ENCODE measurements around the gene FANCC. TPM values are rescaled to one million over a fixed set of nuclear protein-coding genes. Genes with fewer than 3 reads are reported as not detected.

The FANCC gene
- total and polyA plus RNA-seq, 2 of the 8 experiments (the other 6 are each of a cell fraction or from before 2014, with no cell fraction given) = 7.8 to 15.2 TPM

DNA sequence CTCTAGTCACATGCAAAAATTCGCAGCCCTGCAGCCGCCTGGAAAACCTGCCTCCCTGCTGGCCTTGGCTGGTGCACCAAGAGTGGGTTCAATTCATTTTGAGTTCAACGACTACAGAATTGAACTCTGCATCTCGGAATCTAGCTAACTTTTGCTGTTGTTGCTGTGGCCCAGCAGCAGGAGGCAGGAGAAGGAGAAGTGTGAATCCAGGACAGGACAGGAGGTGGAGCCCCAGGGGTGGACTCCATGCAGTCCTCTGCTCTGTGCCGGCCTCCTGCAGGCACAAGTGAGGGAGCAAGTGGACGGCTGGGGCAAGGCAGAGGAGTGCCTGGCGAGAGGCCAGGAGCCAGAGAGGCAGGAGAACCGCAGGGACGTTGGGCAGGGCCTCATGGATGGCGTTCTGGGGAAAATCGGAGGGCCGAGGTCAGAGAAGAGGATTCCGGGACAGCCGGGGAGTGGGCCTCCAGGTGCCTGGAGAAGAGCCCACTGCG, 214.2 kb downstream of the FANCC start:
- no peak overlapping the region for H2BK15ac ChIP-seq (ENCODE audit: low read length)
- no peak overlapping the region for H2BK120ac ChIP-seq (replicated peaks; ENCODE audit: low read depth, low read length)
- FAIRE-seq (no peak), DNase-seq (ENCODE audit: low read depth in 1 of 2, low spot score in 2 of 2) (no peak)
- H3K79me1 ChIP-seq (ENCODE audit: low read depth, low read length) = no peaks in the 10 kb centered on the region
- no peaks in the 10 kb centered on the region for H3K27me3 ChIP-seq (replicated peaks in 1 of 4; ENCODE audit: control insufficient read depth in 3 of 4, extremely low read depth in 1 of 4, insufficient read depth in 3 of 4, low read length in 3 of 4)
- H3K9me3 ChIP-seq (ENCODE audit: insufficient read depth in 2 of 2, low read depth in 1 of 2, low read length in 1 of 2) = no peaks in the 10 kb centered on the region
- H3K23ac ChIP-seq (ENCODE audit: insufficient read length) = no peak overlapping the region
- H3K23me2 ChIP-seq (ENCODE audit: low read depth, low read length) = peaks cover 2% of the 10 kb centered on the region; the same call in 1 of the 2 replicates
- 85% methylated on average over 15 of the region's 15 CpGs; no CpG with 5 or more reads in 1 of the 2 experiments for WGBS, 2 experiments (ENCODE audit: extremely low coverage in 1 of 2, insufficient coverage in 1 of 2, insufficient read length in 1 of 2, insufficient replicate concordance in 2 of 2, low coverage in 1 of 2, low lambda C conversion rate in 2 of 2, missing lambda C conversion rate in 1 of 2)
- H2BK5ac ChIP-seq (ENCODE audit: low read depth, low read length) = no peak overlapping the region
- no peak overlapping the region for H3K14ac ChIP-seq (ENCODE audit: insufficient read length)
- H4K20me1 ChIP-seq (replicated peaks in 1 of 2; ENCODE audit: control insufficient read depth in 1 of 2, insufficient read depth in 2 of 2, low read length in 2 of 2) = no peaks in the 10 kb centered on the region
- H3K18ac ChIP-seq (ENCODE audit: extremely low read depth, low read length) = no peak overlapping the region
- H3K27ac ChIP-seq (ENCODE audit: low read depth, low read length) = no peak overlapping the region
- 0 out of 4 replicates have a peak overlapping the region, but pooled peaks of 1 of the 2 experiments have one; percentile 1 for H3K4me2 ChIP-seq (ENCODE audit: insufficient read depth in 1 of 2, low read depth in 2 of 2, low read length in 2 of 2)
- peaks cover 0 to 4% (median 0%) of the 10 kb centered on the region in 4 experiments; a peak in 1 of 8 replicates for H3K36me3 ChIP-seq (ENCODE audit: control insufficient read depth in 2 of 4, insufficient read depth in 4 of 4, low read length in 3 of 4)
- no peak overlapping the region for H4K5ac ChIP-seq (ENCODE audit: insufficient read length, low read depth, low read length)
- no peak overlapping the region for H4K91ac ChIP-seq (replicated peaks; ENCODE audit: insufficient read length, low read length)
- H3K56ac ChIP-seq (replicated peaks; ENCODE audit: insufficient read length, low read depth, low read length) = no peak overlapping the region
- H3K4me3 ChIP-seq (ENCODE audit: extremely low read depth in 1 of 4, insufficient read depth in 2 of 4, low read depth in 3 of 4, low read length in 4 of 4) = no peak overlapping the region
- H4K8ac ChIP-seq (ENCODE audit: extremely low read depth, insufficient read depth, low read length) = no peak overlapping the region
- H3K4ac ChIP-seq (replicated peaks; ENCODE audit: insufficient read length, low read depth, low read length) = no peak overlapping the region
- POLR2A ChIA-PET (ENCODE audit: partially characterized antibody) = no interaction called here
- peaks cover 0 to 8% (median 2%) of the 10 kb centered on the region in 4 experiments; a peak in 5 of 7 replicates for H3K4me1 ChIP-seq (replicated peaks in 1 of 4; ENCODE audit: control insufficient read depth in 3 of 4, insufficient read depth in 4 of 4, low read length in 3 of 4)
- CTCF ChIA-PET (ENCODE audit: partially characterized antibody) = interaction anchor here (0.5 to 13.8 kb wide), 17 partner anchors 9 to 422 kb away, joined by 3 to 209 read pairs (median 6); no protein-coding TSS in a partner anchor
- no peak overlapping the region for H2AK5ac ChIP-seq (ENCODE audit: low read depth, low read length)
- H2BK20ac ChIP-seq (ENCODE audit: low read length) = no peak overlapping the region
- no peak overlapping the region for H3K9ac ChIP-seq (replicated peaks in 1 of 4; ENCODE audit: extremely low read depth in 1 of 4, low read depth in 3 of 4, low read length in 3 of 4)
- no peak overlapping the region for H2BK12ac ChIP-seq (ENCODE audit: low read depth, low read length)
- H2AFZ ChIP-seq (ENCODE audit: low read length) = no peak overlapping the region
- no peaks in the 10 kb centered on the region for H3K79me2 ChIP-seq (ENCODE audit: control insufficient read depth in 1 of 2, insufficient read depth in 2 of 2, low read length in 2 of 2)
- peak; percentile 39 to 54; a peak in 3 of 4 replicates for TF ChIP-seq RAD21 (IDR thresholded peaks at IDR 0.05 in 1 of 2, conservative IDR thresholded peaks at IDR 0.05 in 1 of 2; ENCODE audit: low read depth in 2 of 2, low read length in 2 of 2)
- TF ChIP-seq, protein P1, sequence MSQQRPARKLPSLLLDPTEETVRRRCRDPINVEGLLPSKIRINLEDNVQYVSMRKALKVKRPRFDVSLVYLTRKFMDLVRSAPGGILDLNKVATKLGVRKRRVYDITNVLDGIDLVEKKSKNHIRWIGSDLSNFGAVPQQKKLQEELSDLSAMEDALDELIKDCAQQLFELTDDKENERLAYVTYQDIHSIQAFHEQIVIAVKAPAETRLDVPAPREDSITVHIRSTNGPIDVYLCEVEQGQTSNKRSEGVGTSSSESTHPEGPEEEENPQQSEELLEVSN (IDR thresholded peaks at IDR 0.05) = no peak
- TF ChIP-seq, protein P2, sequence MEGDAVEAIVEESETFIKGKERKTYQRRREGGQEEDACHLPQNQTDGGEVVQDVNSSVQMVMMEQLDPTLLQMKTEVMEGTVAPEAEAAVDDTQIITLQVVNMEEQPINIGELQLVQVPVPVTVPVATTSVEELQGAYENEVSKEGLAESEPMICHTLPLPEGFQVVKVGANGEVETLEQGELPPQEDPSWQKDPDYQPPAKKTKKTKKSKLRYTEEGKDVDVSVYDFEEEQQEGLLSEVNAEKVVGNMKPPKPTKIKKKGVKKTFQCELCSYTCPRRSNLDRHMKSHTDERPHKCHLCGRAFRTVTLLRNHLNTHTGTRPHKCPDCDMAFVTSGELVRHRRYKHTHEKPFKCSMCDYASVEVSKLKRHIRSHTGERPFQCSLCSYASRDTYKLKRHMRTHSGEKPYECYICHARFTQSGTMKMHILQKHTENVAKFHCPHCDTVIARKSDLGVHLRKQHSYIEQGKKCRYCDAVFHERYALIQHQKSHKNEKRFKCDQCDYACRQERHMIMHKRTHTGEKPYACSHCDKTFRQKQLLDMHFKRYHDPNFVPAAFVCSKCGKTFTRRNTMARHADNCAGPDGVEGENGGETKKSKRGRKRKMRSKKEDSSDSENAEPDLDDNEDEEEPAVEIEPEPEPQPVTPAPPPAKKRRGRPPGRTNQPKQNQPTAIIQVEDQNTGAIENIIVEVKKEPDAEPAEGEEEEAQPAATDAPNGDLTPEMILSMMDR (IDR thresholded peaks at IDR 0.05; ENCODE audit: control extremely low read depth in 1 of 3, insufficient read depth in 1 of 3, low read depth in 1 of 3, low read length in 3 of 3) = peak; percentile 35 to 91 (median 61)
